Ovary (tissue), 3 donors: Measurements from ENCODE around the gene PAPOLB.

Experiments used
- POLR2A ChIP-seq: fragments of 450-650 bp; IDR thresholded peaks from one replicate; pipeline ENCODE4 v1.6.1; 2017; ENCODE audit warnings: antibody characterized with exemption, mild to moderate bottlenecking, moderate library complexity
- TF ChIP-seq, protein P1 (sequence below), 3 donors: fragments of 450-650 bp in 2 of 3; fragments of 200-600 bp in 1 of 3; IDR thresholded peaks; one replicate each; pipeline versions ENCODE4 v1.5.1 to v1.8.0; 2016 to 2022; ENCODE audit warnings: antibody characterized with exemption in 3 of 3, mild to moderate bottlenecking in 1 of 3
- donor health status: DM: no; HTN: no; CAD: no.

DNA sequence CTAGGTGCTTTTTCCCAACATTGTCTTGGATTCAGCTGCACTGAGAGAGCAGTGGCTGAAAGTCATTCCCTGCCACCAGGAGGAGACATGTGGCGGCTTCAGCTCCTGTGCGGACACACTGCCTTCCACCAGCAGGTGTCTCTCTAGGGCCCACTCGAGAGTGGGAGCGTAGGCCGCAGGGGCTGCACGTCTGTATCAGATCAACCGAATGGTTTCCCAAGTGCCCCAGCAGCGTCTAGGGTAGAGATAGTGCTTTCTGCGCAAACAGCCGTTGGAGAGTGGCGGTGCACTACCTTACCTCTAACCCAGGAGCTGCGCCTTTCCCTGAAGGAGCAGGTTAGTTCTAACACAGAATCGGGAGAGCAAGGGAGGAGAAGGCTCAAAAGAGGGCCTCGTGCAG lies 31.7 kb downstream of the PAPOLB start:
- TF ChIP-seq, protein P1, sequence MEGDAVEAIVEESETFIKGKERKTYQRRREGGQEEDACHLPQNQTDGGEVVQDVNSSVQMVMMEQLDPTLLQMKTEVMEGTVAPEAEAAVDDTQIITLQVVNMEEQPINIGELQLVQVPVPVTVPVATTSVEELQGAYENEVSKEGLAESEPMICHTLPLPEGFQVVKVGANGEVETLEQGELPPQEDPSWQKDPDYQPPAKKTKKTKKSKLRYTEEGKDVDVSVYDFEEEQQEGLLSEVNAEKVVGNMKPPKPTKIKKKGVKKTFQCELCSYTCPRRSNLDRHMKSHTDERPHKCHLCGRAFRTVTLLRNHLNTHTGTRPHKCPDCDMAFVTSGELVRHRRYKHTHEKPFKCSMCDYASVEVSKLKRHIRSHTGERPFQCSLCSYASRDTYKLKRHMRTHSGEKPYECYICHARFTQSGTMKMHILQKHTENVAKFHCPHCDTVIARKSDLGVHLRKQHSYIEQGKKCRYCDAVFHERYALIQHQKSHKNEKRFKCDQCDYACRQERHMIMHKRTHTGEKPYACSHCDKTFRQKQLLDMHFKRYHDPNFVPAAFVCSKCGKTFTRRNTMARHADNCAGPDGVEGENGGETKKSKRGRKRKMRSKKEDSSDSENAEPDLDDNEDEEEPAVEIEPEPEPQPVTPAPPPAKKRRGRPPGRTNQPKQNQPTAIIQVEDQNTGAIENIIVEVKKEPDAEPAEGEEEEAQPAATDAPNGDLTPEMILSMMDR (IDR thresholded peaks at IDR 0.05) = peak in 2 of 3 donors; percentile 45 to 47
- TF ChIP-seq POLR2A = no peak
